Hepatocyte (in vitro differentiated cells): Measurements from ENCODE around the gene NOP10.

Experiments
- CTCF ChIP-seq: fragments of 200-600 bp; sonication (generic); IDR thresholded peaks from 2 replicates; pipeline ENCODE4 v1.5.1; 2016; ENCODE audit warnings: antibody characterized with exemption, mild to moderate bottlenecking; ENCODE audit not compliant: poor library complexity
- EZH2 ChIP-seq: fragments of 200-600 bp; sonication (generic); IDR thresholded peaks from 2 replicates; pipeline ENCODE4 v1.6.1; 2016; ENCODE audit warnings: antibody characterized with exemption, mild to moderate bottlenecking, borderline replicate concordance

- TF ChIP-seq CTCF (no peak), EZH2 (no peak)
Measured at GRCh38 chr15:34349769-34350168, 6.8 kb upstream of the NOP10 start.
